ENCODE results near the gene EGFR.

EGFR gene

DNA sequence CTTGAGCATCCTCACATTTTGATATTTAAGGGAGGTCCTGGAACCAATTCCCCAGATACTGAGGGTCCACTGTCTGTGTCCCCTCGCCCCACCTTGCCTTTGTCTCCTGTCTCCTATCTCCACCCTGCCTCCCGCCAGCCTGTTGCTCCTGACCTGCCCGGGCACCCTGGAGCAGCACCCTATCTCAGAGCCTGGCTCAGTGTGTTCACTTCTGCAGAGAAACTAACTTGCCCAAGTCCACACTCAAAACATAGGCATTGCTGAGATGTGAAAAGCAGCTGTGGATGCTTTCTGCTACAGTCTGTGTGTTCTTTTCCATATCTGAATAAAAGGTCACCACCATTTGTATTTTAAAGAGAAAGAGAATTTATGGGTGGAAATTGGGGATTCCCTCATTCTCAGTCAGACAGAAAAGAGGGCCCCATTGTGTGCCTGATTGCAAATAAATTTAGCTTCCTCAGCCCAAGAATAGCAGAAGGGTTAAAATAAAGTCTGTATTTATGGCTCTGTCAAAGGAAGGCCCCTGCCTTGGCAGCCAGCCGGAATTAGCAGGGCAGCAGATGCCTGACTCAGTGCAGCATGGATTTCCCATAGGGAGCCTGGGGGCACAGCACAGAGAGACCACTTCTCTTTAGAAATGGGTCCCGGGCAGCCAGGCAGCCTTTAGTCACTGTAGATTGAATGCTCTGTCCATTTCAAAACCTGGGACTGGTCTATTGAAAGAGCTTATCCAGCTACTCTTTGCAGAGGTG lies 161.3 kb downstream of the EGFR start:
- H3K27me3 Mint-ChIP-seq: peaks cover 2% of the 10 kb centered on the region
- H3K4me3 Mint-ChIP-seq: no peak overlapping the region
- H3K27ac Mint-ChIP-seq: no peak overlapping the region
- H3K36me3 Mint-ChIP-seq: no peaks in the 10 kb centered on the region
- no peaks in the 10 kb centered on the region for H3K9me3 Mint-ChIP-seq (ENCODE audit: low read depth)
- no peaks in the 10 kb centered on the region for H3K4me1 Mint-ChIP-seq (ENCODE audit: low read depth)

DNA sequence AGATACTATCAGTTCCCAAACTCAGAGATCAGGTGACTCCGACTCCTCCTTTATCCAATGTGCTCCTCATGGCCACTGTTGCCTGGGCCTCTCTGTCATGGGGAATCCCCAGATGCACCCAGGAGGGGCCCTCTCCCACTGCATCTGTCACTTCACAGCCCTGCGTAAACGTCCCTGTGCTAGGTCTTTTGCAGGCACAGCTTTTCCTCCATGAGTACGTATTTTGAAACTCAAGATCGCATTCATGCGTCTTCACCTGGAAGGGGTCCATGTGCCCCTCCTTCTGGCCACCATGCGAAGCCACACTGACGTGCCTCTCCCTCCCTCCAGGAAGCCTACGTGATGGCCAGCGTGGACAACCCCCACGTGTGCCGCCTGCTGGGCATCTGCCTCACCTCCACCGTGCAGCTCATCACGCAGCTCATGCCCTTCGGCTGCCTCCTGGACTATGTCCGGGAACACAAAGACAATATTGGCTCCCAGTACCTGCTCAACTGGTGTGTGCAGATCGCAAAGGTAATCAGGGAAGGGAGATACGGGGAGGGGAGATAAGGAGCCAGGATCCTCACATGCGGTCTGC lies 162.2 kb downstream of the EGFR start:
- Mint-ChIP-seq H3K27me3 (peaks cover 2% of the 10 kb centered on the region), H3K27ac (no peak overlapping the region), H3K9me3 (ENCODE audit: low read depth) (no peaks in the 10 kb centered on the region), H3K4me1 (ENCODE audit: low read depth) (no peaks in the 10 kb centered on the region), H3K36me3 (no peaks in the 10 kb centered on the region), H3K4me3 (no peak overlapping the region)

DNA sequence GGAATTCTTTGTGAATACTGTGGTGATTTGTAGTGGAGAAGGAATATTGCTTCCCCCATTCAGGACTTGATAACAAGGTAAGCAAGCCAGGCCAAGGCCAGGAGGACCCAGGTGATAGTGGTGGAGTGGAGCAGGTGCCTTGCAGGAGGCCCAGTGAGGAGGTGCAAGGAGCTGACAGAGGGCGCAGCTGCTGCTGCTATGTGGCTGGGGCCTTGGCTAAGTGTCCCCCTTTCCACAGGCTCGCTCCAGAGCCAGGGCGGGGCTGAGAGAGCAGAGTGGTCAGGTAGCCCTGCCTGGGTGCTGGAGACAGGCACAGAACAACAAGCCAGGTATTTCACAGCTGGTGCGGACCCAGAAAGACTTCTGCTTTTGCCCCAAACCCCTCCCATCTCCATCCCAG lies 162.9 kb downstream of the EGFR start:
- H3K27ac Mint-ChIP-seq: no peak overlapping the region
- no peak overlapping the region for H3K4me3 Mint-ChIP-seq
- no peaks in the 10 kb centered on the region for H3K4me1 Mint-ChIP-seq (ENCODE audit: low read depth)
- H3K36me3 Mint-ChIP-seq: no peaks in the 10 kb centered on the region
- no peaks in the 10 kb centered on the region for H3K9me3 Mint-ChIP-seq (ENCODE audit: low read depth)
- peaks cover 2% of the 10 kb centered on the region for H3K27me3 Mint-ChIP-seq

DNA sequence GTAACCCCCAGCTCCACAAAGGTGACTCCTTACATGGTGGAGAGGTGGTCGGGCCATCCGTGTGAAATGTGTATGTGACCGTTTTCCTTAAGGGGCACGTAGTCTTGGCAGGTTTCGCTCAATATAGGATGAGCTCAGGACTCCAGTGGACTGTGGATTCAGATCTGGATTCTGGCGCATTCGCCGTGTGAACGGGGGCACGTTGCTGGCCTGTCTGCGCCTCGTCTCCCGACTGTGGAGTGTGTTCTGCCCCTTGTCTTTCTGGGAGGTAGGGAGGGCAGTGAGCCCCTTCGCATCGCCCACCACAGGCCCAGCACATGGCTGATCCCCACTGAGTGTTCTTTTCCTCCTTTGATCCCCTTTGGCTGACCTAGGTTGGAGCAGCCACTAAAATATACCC lies 165.1 kb downstream of the EGFR start:
- peaks cover 2% of the 10 kb centered on the region for H3K27me3 Mint-ChIP-seq
- H3K36me3 Mint-ChIP-seq: no peaks in the 10 kb centered on the region
- H3K27ac Mint-ChIP-seq: no peak overlapping the region
- H3K4me1 Mint-ChIP-seq (ENCODE audit: low read depth): no peaks in the 10 kb centered on the region
- H3K9me3 Mint-ChIP-seq (ENCODE audit: low read depth): no peaks in the 10 kb centered on the region
- H3K4me3 Mint-ChIP-seq: no peak overlapping the region

DNA sequence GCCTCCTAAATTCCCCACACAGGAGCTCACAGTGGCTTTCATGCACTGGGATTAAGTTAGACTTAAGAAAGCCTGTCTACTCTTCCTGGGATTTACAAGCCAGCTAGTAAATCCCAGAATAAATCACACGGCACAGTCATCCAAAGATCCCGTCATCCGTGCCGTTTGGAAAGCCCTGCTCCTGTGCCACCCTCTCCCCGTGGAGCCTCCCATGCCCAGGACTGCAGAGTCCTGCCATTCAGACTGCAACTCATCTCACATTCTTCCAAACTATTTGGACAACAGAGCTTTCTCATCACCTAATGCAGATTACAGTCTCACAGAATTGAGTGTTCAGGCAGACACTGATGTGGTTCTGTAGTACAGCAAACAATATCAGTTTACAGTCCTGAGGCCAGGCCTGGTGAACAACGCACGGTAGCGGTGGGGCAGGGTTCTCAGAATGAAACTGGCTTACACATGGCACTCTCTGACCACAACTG lies 166.5 kb downstream of the EGFR start:
- Mint-ChIP-seq H3K4me1 (ENCODE audit: low read depth) (no peaks in the 10 kb centered on the region), H3K27ac (no peak overlapping the region), H3K9me3 (ENCODE audit: low read depth) (no peaks in the 10 kb centered on the region), H3K36me3 (no peaks in the 10 kb centered on the region), H3K27me3 (peaks cover 2% of the 10 kb centered on the region), H3K4me3 (no peak overlapping the region)

GRCh38 chr7:55185941-55186609 lies 167.3 kb downstream of the EGFR start:
- Mint-ChIP-seq H3K4me1 (ENCODE audit: low read depth) (no peaks in the 10 kb centered on the region), H3K9me3 (ENCODE audit: low read depth) (no peaks in the 10 kb centered on the region), H3K4me3 (no peak overlapping the region)

GRCh38 chr7:55187701-55188491 lies 169.1 kb downstream of the EGFR start:
- Mint-ChIP-seq H3K27me3 (peaks cover 2% of the 10 kb centered on the region), H3K36me3 (no peaks in the 10 kb centered on the region), H3K4me1 (ENCODE audit: low read depth) (no peaks in the 10 kb centered on the region), H3K27ac (no peak overlapping the region), H3K9me3 (ENCODE audit: low read depth) (no peaks in the 10 kb centered on the region), H3K4me3 (no peak overlapping the region)

More at GRCh38 chr7:55185941-55186609, 167.3 kb downstream of the EGFR start:
- H3K27ac Mint-ChIP-seq: no peak overlapping the region
- H3K36me3 Mint-ChIP-seq: no peaks in the 10 kb centered on the region
- peaks cover 2% of the 10 kb centered on the region for H3K27me3 Mint-ChIP-seq

GRCh38 chr7:55188590-55189138 lies 169.8 kb downstream of the EGFR start:
- no peak overlapping the region for H3K27ac Mint-ChIP-seq
- no peaks in the 10 kb centered on the region for H3K9me3 Mint-ChIP-seq (ENCODE audit: low read depth)
- H3K4me3 Mint-ChIP-seq: no peak overlapping the region

GRCh38 chr7:55189146-55189766 lies 170.4 kb downstream of the EGFR start:
- Mint-ChIP-seq H3K4me1 (ENCODE audit: low read depth) (no peaks in the 10 kb centered on the region), H3K4me3 (no peak overlapping the region), H3K27me3 (peaks cover under 1% of the 10 kb centered on the region), H3K27ac (no peak overlapping the region), H3K9me3 (ENCODE audit: low read depth) (no peaks in the 10 kb centered on the region), H3K36me3 (no peaks in the 10 kb centered on the region)

More at GRCh38 chr7:55188590-55189138, 169.8 kb downstream of the EGFR start:
- Mint-ChIP-seq H3K4me1 (ENCODE audit: low read depth) (no peaks in the 10 kb centered on the region), H3K27me3 (peaks cover 2% of the 10 kb centered on the region), H3K36me3 (no peaks in the 10 kb centered on the region)

DNA sequence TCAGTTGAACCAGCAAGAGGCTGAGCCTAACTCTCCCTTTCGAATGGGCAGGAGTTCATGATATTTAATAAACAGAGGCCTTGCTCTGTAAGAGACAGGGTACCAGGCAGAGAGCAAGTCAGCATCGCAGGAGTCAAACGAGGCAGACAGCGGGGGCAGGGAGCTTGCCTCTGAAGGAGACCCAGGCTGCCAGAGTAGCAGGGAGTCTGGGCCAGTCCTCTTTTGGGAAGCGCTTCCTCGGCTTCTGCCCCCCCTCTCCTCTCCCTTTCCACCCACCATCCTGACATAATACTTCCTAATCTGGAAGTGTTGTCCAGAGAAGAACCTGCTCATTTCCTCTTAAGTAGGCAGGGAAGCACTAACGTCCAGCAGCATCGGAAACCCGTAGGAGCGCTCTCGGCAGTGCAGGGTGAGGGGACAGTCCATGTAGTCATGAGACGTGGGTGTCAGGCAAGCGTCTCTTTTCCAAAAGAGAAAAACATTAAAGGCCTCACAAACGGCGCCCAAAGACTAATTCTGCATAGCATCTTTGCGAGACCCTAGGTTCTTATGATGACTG lies 171.1 kb downstream of the EGFR start:
- H3K27me3 Mint-ChIP-seq: no peaks in the 10 kb centered on the region
- H3K36me3 Mint-ChIP-seq: no peaks in the 10 kb centered on the region
- no peak overlapping the region for H3K27ac Mint-ChIP-seq
- H3K4me3 Mint-ChIP-seq: no peak overlapping the region
- no peaks in the 10 kb centered on the region for H3K9me3 Mint-ChIP-seq (ENCODE audit: low read depth)
- no peaks in the 10 kb centered on the region for H3K4me1 Mint-ChIP-seq (ENCODE audit: low read depth)

GRCh38 chr7:55190511-55191160 lies 171.8 kb downstream of the EGFR start:
- H3K4me3 Mint-ChIP-seq: no peak overlapping the region
- no peak overlapping the region for H3K27ac Mint-ChIP-seq
- no peaks in the 10 kb centered on the region for H3K9me3 Mint-ChIP-seq (ENCODE audit: low read depth)
- H3K27me3 Mint-ChIP-seq: no peaks in the 10 kb centered on the region
- no peaks in the 10 kb centered on the region for H3K4me1 Mint-ChIP-seq (ENCODE audit: low read depth)
- no peaks in the 10 kb centered on the region for H3K36me3 Mint-ChIP-seq

DNA sequence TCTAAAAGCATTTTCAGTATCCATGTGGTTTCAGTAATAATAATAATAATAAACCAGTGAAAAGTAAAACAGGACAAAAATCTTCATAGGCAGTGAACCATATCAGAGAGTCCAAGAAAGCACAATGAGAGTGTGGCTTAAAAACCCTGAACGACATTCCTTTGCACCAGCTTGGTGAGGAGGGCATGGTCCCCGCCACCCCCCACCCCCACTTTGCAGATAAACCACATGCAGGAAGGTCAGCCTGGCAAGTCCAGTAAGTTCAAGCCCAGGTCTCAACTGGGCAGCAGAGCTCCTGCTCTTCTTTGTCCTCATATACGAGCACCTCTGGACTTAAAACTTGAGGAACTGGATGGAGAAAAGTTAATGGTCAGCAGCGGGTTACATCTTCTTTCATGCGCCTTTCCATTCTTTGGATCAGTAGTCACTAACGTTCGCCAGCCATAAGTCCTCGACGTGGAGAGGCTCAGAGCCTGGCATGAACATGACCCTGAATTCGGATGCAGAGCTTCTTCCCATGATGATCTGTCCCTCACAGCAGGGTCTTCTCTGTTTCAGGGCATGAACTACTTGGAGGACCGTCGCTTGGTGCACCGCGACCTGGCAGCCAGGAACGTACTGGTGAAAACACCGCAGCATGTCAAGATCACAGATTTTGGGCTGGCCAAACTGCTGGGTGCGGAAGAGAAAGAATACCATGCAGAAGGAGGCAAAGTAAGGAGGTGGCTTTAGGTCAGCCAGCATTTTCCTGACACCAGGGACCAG lies 172.5 kb downstream of the EGFR start:
- Mint-ChIP-seq H3K4me1 (ENCODE audit: low read depth) (no peaks in the 10 kb centered on the region), H3K27me3 (no peaks in the 10 kb centered on the region), H3K27ac (no peak overlapping the region), H3K4me3 (no peak overlapping the region), H3K36me3 (no peaks in the 10 kb centered on the region), H3K9me3 (ENCODE audit: low read depth) (no peaks in the 10 kb centered on the region)
